Inflammatory macrophage treated with lipopolysaccharide for 4 hours (primary cell): ENCODE results near the gene AKT1S1.
"Not testable (repeated sequence)": the region's sequence is repeated elsewhere in the genome, so short reads cannot be mapped to it uniquely, and the experiment has no call there.

ENCODE experiments used
- DNase-seq: peaks from one replicate; pipeline ENCODE4 v3.0.0-alpha.2; 2020

Gene AKT1S1

DNA sequence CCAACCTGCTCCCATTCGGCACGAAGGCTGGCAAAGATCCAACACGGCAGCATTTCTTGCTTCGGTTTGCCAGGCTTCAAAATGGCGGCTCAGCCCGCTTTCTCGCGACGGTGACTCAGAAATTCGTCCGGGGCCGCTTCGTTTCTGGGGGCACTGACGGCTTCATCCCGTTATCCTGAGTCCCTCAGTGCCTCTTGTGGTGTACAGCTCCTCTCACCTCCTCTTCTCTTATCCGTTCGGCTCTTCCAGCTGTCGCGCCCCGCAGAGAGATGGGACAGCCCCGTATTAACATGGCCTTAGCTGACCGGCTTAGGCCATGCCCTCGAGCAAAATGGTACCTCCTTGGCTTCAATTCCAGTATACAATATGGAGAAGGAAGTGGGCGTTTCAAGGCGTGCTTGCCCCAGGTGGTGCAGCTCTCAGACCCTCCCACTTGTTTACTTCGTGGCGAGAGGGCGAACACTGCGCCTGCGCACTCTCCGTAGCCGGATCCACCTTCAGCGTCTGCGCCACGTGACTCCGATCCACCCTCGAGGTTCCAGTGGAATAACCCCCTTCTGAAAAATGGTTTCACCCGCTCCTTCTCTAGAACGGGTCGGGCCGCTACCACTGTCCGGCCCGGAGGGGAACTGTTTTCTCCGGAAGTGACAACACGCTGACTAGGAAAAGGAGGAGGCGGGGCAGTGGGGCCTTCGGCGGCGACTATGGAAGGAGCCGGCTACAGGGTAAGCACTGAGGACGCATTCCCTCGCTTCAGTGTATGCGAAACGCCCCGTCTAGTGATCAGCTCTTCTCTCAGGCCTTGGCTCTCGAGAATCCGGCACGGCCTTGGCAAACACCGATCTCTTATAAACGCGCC is at the start of gene AKT1S1, which contains the start of gene TBC1D17:
AKT1S1 (minus strand) TSS at position 336 of the 859 bp plus-strand sequence. CDS start 4,060 bp downstream, outside the sequence.
TBC1D17 (plus strand) TSS at position 683 of the 859 bp plus-strand sequence; CDS start at position 705, 22 bp downstream.
- DNase-seq: peak; percentile 100

DNA sequence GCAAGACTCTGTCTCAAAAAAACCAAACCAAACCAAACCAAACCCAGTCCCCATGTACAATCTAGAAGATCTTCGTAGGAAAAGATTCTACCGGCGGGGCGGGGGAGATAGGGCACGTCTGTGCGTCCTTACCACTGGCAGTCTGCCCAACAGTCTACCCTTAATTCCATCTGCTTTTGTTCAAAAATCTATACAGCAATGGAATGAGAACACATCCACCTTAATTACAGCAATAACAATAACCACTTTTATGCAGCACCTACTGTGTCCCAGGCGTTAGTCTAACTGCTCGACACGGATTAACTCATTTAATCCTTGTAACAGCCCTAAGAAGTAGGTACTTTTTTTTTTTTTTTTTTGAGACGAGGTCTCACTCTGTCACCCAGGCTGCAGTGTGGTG is 49.4 kb upstream of the AKT1S1 start:
- DNase-seq: no peak

GRCh38 chr19:49925486-49925885 is 48.3 kb upstream of the AKT1S1 start:
- DNase-seq: no peak

GRCh38 chr19:49924881-49925210 is 47.7 kb upstream of the AKT1S1 start:
- not testable (repeated sequence) for DNase-seq

GRCh38 chr19:49924004-49924880 is 47.1 kb upstream of the AKT1S1 start:
- no peak for DNase-seq

GRCh38 chr19:49923055-49924003 is 46.2 kb upstream of the AKT1S1 start:
- peak; percentile 81 for DNase-seq

- peak; percentile 78 for DNase-seq
Observed at GRCh38 chr19:49921871-49922795, 45.0 kb upstream of the AKT1S1 start.

DNA sequence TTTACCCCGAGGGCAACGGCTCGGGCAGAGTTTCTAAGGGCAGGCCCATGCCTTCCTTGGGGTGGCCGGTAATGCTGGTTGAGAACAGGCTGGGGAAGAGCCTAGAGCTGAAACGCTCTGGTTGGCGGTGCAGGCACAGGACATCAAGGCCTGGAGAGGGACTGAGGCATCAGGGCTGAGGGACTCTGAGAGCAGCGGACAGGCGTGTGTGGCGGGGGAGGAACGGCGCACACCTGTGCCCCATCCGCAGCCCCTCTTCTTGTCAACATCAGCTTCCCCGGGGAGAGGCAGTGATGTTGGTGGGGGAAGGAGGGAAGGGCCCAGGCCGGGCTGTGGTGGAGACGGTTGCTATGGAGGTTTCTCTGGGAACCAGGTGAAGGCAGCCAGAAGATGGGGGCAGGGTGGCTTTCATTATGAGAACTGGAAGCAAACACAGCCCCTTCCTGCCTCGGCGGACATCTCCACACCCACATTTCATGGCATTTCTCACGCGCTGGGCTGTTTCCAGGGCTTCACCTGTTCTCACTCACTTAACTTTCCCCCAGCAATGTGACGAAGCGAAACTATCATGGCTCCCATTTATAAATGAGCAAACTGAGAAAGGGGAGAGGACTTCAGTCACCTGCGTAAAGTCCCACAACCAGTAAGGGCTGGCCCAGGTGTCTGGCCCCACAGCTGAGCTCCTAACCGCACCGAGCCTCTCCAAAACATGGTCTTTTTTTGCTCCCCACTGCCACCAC is 43.6 kb upstream of the AKT1S1 start:
- no peak for DNase-seq

GRCh38 chr19:49918089-49918488 is 40.9 kb upstream of the AKT1S1 start:
- no peak for DNase-seq

DNA sequence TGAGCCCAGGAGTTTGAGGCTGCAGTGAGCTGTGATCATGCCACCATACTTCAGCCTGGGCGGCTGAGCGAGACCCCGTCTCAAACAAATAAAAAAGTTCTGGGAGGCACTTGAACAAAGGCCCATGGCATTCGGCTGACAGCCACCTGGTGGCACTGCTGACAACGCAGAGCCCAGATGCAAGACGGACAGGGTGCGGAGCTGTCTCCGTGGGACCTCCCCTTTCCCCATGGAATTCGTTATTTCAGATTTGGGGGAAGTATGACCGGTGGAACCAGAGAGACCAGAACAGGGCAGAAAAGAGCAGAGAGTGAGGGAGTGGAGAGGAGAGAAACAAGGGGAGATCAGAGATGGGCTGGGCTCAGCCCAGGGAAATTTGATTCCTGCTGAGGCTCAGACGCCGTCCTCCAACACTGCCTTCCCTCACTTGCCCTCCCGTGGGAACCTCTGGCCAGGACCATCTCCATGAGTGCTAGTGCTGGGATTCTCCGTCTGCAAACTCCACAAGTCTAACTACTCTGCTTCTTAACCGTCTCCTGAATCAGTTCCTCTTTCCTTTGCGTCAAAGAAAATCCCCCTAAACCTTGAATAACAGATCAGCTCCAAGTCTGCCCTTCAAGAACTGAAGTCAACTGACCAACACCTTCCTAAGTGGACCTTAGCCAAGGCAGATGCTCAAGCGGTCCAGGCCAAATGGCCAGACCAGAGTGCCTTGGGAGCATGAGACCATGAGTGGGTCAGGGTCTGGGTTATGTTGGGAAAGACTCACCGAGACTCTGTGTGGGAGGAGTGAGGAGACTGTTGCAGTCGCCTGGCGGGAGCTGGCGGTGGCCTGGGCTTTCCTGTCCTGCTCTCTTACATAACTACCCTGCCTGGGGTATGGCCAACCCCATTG is 39.9 kb upstream of the AKT1S1 start:
- DNase-seq: peak; percentile 90

DNA sequence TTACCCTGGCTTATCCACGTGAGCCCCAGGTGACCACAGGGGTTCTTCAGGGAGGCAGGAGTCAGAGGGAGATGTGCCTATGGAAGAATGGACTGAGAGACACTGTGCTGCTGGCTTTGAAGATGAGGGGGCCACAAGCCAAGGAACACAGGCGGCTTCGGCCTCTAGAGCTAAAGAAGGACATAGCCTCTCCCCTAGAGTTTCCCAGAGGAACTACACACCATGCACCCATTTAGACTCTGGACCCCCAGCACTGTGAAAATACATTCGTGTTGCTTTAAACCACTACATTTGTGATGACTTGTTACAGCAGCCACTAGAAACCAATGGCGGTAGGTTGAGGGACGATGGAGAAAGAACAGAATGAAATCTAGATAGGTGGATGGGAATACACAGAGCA is 38.1 kb upstream of the AKT1S1 start:
- no peak for DNase-seq

DNA sequence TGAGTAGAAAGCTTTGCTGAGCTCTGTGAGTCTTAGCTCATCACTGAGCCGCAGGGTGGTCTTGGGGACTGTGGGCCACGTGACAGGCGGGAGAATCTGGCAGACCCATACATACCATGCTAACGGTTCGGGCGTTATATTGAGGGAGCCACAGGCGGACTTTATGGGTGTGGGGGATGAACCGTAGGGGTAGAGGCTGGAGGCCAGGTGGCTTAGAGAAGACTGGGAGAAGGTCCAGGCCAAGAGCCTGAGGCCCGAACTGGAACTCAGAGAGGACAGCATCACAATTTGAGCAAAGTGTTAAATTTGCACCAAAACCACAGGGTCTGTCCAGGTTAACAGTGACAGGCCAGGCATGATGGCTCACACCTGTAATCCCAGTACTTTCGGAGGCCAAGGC is 36.6 kb upstream of the AKT1S1 start:
- no peak for DNase-seq

DNA sequence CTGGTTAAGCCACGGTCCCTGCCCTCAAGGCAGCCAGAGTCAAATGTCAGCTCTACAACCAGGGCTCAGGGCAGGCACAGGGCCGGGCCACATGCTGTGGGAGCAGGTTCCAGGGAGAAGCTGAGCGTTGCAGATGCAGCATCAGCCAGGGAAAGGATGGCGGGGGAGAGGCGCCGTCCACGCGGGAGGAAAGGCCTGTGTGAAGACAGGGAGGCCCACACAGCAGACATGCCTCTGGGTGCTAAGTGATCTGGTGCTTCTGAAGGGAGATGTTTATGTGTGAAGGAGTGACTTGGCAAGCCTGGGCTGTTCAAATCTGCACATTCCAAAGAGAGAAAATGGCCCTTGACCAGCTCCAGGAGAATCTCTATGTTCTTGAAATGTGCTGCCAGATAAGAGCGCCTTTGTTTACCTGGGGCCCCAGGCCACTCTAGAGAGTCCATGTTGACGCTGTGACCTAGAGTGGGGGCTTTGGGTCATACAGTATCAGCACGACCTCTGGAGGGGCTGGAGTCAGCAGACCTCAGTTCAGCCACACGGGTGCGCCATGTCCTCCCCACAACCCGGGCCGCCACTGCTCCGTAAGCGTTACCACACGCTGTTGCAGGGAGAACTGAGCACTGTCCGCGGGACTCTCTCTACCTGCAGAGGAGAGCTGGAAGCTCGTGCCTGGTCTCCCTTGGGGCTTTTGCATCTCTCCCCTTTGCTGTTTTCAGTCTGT is 36.0 kb upstream of the AKT1S1 start:
- no peak for DNase-seq

DNA sequence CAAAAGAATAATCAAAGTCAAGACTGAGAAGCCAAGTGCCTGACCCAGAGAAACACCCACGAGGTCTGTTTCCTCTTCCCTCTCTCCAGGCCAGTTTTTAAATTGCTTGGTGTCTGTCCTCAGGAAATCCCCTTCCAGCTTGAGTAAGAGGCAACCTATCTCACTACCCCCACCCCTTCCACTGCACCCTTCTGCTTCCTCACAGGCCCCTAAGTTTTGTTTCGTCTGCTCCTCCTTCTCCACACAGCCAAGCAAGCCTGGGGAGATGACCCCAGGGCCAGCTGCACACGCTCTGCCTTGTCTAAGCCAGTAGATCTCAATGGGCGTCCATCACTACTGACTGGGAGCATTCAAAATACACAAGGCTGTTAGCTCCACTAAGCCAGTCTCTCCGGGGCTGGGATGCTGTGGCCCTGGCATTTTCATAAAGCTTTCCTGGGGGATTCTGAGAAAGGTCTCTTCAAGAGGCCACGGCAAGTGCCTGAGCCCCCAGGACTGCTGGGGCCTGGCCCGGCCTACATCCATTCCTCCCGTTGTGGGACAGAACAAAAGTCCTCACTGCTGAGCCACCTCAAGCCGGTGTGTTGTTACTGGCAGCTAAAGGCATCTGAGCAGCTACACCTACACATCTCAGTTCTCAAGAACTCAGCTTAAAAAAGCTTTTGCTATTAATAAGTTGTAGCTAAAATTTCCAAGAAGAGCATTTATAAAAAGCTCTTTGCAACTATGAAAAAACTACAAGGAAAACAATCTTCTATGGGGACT is 34.4 kb upstream of the AKT1S1 start:
- DNase-seq: peak; percentile 94

- DNase-seq: no peak
Observed at GRCh38 chr19:49910179-49910578, 33.0 kb upstream of the AKT1S1 start.

GRCh38 chr19:49908480-49909420 is 31.6 kb upstream of the AKT1S1 start:
- DNase-seq: no peak
